PFSK-1 (cell line): ENCODE measurements around the gene MRPL51.

Experiments
- POLR2AphosphoS5 ChIP-seq: IDR thresholded peaks from 2 replicates; pipeline ENCODE4 v1.6.1; 2012; ENCODE audit warnings: low read depth, mild to moderate bottlenecking, control low read depth, low read length, moderate library complexity
- TAF1 ChIP-seq: IDR thresholded peaks from 2 replicates; pipeline ENCODE4 v1.6.1; 2012; ENCODE audit warnings: low read length, control low read depth, borderline replicate concordance; ENCODE audit not compliant: insufficient read depth

DNA sequence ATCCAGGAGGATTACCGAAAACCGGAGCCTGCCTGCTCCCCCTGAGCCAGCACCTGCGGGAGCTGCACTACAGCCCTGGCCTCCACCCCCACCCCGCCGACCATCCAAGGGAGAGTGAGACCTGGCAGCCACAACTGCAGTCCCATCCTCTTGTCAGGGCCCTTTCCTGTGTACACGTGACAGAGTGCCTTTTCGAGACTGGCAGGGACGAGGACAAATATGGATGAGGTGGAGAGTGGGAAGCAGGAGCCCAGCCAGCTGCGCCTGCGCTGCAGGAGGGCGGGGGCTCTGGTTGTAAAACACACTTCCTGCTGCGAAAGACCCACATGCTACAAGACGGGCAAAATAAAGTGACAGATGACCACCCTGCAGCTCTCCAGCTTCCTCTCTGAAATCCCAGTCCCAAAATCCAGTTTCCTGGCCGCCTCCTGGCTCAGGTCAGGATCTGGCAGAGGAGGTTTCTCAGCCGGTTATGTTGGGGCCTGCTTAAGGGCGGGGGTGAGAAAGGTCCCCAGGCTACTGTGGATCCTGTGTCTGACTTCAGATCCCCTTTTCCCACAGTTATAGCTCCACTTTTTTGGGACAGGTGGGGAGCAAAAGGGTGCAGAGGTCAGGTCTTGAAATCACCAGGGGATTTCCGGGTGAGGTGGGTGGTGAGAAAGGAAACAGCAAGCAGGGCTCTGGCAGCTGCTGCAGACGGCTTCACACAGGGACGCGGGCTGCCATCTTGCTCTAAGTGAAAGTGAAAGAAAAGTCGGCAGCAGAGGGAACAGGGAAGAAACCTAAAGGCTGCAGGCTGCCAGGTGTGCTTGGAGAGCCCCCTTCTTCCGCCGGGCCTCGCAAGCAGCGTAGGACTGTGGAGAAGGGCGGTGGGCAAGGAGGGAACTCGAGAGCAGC, 41.5 kb downstream of the MRPL51 start, which contains the start of gene TAPBPL:
- TF ChIP-seq POLR2AphosphoS5 (0 out of 2 replicates have a peak, but pooled peaks have one; percentile 26), TAF1 (no peak)
